ENCODE measurements around the gene TMEM255B.

- no peak for TF ChIP-seq CTCF (IDR thresholded peaks at IDR 0.05; ENCODE audit: insufficient read depth, low read length, poor library complexity, severe bottlenecking)
- no peak for TF ChIP-seq EZH2phosphoT487 (conservative IDR thresholded peaks at IDR 0.05; ENCODE audit: low read length)
Observed at GRCh38 chr13:113731192-113732175, 27.5 kb upstream of the TMEM255B start.

Data from SU-DHL-6 (cell line).